Embryonic facial prominence (tissue), 1 donor: ENCODE data around the gene KRTAP19-3.
"Not testable (repeated sequence)": the region's sequence is repeated elsewhere in the genome, so short reads cannot be mapped to it uniquely, and the experiment has no call there.

ENCODE experiments used
- DNase-seq: peaks from one replicate; pipeline ENCODE4 v3.0.0-alpha.2; 2016; ENCODE audit errors: extremely low spot score

Gene KRTAP19-3

DNA sequence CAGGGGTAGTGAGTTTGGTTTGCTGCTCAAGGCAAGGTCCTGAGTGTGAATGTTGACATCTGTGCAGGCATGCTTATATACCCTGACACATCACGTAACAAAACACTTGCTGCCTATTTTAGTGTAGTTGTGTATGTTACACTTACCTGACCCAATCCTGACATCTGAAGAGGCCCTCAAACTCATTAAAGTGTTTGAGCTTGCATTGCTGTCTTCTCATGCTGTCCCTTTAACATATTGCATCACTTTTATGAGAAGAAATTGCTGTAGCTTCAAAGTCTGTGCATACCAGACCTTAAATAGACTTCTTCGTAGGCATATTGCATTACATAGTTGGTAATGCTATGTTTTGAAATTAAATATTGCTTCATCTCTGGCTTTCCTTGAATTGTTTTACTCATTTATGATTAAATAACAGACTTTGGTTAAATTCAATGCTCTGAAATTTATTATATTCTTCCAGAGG lies at the start of gene KRTAP19-3:
Gene KRTAP19-3, minus strand, starts transcription at position 51 of the 466 bp plus-strand sequence. CDS start 56 bp downstream, outside the sequence.
- DNase-seq, result no peak

DNA sequence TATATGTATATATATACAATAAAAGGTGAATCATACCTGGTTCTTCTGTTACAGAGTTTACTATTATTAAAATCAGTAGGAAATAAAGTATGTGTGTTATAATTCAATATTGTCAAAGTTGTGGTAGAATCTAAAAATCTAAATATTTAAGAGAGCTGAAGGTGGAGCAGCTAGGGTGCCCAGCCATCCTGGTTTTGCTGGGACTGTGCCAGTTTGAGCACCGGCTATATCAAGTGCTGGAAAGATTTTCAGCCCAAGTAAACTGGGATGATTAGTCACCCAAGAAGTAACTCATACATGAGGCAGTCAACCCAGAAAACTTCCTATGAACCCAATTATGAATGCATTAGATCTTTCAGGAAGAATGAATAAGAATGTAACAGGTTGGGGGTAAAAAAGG lies 27.1 kb upstream of the KRTAP19-3 start:
- no peak for DNase-seq

DNA sequence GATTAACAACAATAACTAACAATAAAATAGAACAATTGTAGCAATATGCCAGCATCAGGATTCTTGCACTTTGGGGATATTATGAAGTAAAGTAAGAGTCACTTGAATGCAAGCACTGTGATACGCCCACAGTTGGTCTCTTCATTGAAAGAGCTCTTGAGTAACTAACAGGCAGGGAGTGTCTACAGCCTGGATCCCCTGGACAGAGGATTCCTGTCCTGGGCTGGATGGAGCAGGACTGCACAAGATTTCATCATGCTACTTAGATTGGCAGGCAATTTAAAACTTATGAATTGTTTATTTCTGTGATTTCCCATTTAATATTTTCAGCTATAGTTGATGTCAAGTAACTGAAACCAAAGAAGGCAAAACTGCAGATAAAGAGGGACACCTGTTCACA lies 23.9 kb upstream of the KRTAP19-3 start:
- DNase-seq, result no peak

DNA sequence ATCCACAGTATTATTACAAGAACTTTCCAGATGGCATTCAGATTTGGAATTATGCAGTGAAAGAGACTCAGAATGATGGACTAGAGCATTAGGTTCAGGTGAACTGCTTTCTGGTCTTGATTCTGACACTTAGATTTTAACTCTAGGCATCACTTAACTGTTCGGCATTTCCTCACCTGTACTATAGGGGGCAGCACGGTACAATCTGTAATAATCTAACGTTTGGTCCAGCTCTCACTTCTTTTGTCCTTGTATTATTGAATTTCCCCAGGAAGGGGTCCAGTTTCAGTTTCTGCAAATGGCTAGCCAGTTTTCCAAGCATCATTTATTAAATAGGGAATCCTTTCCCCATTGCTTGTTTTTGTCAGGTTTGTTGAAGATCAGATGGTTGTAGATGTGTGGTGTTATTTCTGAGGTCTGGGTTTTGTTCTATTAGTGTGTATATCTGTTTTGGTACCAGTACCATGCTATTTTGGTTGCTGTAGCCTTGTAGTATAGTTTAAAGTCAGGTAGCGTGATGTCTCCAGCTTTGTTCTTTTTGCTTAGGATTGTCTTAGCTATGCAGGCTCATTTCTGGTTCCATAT lies 13.9 kb upstream of the KRTAP19-3 start:
- DNase-seq, result not testable (repeated sequence)

DNA sequence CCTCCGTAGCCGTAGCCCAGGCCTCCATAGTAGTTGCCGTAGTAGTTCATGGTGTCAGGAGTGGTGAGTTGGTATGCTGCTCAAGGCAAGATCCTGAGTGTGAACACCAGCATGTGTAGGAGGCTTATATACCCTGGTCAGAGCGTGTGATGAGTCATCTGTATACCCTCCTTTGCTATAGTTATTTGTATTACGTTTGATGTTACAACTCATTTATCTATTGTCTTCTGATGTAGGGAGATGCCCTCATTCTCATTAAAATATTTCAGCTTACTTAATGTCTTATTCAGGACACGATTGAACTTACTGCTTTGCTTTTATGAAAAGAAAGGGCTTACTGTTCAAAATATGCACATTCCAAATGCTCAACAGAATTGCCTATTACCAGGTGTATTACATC lies 10.2 kb upstream of the KRTAP19-3 start, which contains the start of gene KRTAP19-5:
Gene KRTAP19-5, minus strand, starts transcription at position 101 of the 400 bp plus-strand sequence. Its CDS starts 51 bp downstream, at position 50.
- DNase-seq, result no peak

DNA sequence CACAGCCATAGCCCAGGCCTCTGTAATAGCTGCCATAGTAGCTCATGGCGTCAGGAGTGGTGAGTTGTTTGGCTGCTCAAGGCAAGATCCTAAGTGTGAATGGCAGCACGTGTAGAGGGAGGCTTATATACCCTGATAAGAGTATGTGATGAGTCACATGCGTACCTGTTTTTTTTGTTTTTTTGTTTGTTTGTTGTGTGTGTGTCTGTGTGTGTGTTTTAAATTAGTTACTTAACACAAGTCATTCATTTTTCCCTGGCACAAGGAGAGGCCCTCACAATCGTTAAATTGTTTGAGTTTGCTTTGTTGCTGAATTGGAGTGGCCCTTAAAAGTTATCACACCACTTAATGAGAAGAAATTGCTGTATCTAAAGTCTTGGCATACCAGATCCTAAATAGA lies 5.3 kb upstream of the KRTAP19-3 start, which contains the start of gene KRTAP19-4:
Gene KRTAP19-4, minus strand, starts transcription at position 101 of the 400 bp plus-strand sequence. Its CDS starts 55 bp downstream, at position 46.
- no peak for DNase-seq

DNA sequence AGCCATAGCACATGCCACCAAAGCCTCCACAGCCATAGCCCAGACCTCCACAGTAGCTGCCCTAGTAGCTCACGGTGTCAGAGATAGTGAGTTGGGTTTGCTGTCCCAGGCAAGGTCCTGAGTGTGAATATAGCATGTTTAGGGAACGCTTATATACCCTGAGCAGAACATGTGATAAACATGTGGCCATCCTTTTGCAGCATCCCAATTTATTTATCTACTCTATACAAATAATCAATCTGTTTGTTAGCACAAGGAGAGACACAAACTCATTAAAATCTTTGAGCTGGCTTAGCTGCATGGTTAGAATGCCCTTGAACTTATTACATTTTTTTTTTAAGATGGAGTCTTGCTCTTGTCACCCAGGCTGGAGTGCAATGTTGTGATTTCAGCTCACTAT lies 4.5 kb downstream of the KRTAP19-3 start, which contains the start of gene KRTAP19-2:
Gene KRTAP19-2, minus strand, starts transcription at position 101 of the 400 bp plus-strand sequence. Its CDS starts 88 bp downstream, at position 13.
- no peak for DNase-seq

DNA sequence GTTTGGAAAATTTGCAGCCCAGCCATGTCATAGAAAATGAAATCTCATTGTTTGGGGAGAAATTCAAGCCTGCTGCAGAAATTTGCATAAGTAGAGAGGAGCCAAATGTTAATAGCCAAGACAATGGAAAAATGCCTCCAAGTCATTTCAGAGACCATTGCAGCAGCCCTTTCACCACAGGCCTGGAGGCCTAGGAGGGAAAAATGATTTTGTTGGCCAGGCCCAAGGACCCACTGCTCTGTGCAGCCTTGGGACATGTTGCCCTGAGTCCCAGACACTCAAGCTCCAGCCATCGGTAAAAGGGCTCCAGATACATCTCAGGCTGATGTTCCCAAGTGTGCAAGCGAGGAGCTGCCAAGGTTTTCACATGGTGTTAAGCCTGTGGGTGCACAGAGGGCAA lies 5.6 kb downstream of the KRTAP19-3 start:
- DNase-seq, result no peak

DNA sequence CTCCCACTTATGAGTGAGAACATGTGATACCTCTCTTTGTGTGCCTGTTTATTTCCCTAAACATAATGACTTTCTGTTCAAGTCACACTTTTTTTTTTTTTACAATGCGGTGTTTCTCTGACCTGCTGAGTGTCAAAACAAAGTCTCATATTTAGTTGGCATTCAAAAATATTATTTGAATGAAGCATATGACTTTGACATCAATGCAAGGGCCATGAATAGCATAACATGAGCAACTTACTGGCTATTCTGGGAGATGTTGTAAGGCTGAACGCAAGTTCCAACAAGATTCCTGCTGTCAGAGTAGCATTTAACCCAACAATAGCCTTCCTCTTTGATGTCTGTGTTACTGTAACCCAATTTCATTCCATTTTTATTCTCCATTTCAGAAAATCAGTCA lies 9.7 kb downstream of the KRTAP19-3 start:
- no peak for DNase-seq

DNA sequence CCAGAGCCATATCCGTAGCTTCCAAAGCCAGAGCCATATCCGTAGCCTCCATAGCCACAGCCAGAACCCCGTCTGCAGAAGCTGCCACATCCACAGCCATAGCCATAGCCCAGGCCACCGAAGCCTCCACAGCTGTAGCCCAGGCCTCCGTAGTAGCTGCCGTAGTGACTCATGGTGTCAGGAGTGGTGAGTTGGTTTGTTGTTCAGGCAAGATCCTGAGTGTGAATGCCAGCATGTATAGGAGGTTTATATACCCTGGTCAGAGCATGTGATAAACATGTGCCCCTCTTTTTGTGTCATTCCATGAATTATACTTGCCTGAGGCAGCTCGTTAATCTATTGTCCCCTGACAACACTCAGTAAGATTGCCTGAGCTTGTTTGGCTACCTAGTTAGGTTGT lies 11.7 kb downstream of the KRTAP19-3 start, which contains the start of gene KRTAP19-1:
Gene KRTAP19-1, minus strand, starts transcription at position 223 of the 400 bp plus-strand sequence. Its CDS starts 50 bp downstream, at position 173.
- DNase-seq, result no peak

DNA sequence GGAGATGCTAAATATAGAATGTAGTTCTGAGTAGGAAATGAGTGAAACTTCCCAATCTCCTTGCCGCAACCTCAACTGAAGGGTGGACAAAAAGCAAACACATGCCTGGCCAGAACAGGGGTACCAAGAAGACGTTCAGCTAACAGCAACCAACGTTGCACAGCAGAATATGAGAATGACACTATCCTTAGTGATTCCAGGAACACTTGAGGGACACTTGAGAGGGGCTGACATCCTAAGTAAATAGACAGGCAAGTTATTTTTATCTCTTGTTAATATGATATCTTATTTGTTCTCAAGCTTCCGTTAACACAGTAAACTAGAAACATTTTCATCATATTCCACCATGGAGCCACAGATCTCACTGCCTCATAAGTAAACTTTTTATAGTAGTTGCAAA lies 12.6 kb downstream of the KRTAP19-3 start:
- DNase-seq, result no peak

DNA sequence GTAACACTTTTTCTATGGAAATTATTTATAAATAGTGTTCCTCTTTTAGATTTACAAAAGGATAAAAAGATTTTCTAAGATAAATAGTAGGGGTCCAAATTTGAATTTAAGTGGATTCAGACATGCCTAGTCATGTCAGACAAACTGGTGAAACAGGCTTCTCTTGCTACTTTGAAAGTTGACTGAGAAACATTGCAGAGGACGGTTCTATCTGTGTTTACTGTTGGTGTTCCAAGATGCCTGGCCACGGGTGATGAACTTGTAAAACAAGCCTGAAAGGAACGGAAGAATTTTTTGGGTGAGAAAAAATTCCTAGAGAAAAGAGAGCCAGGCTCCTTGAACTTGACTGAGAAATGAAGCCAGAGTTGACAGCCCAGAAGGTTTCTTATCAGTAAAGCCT lies 13.8 kb downstream of the KRTAP19-3 start:
- DNase-seq, result no peak

DNA sequence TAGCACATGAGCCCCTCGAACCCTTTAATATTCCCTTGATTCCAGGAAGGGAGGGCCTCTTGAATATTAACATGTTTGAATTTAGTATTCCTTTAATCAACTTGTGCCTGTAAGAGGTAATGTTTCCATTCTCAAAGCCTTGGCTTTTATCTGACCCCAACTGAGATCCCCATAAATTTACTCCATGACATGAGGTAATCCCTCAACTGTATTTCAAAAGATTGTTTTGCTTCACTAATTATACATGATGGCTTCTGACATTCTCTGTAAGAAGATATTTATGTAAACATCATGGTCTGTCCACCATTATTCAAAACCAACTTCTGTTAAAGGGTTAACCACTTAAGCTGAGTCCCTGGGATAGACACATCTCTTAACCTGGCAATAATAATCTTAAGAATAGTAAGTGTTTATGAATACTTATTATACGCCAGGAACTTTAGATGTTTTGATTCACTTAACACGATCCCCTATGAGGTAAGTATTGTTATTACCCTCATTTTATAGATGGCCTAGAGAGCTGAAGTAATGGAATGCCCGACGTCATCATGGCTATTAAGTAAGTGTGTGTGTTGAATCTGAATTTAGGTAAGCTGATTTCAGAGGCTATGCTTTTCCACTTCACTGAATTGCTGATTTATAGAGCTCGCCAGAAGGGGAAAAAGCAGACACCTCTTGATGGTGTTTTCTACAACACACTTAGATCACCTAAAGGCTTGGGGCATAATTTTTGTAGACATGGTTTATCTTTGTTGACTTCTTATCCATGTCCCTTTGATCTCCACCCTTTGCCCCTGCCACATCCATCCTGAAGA lies 22.7 kb downstream of the KRTAP19-3 start:
- DNase-seq, result no peak

DNA sequence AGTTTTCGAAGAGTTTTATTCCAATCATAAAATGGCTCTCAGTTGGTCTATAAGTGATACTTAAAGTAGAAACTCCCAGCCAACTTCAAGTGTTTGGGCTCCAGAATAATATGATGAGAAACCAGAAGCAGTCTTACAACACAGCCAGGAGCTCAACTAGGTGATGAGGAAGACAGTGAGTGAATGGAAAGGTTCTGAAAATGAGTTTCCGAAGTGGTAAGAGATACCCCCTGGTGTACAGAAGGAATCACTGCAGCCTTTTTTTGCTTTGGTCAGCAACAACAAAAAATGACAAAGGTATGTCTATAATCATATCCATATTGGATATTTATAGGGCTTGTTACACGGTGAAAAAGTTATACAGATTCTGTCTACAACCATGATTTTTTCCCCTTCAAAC lies 28.1 kb downstream of the KRTAP19-3 start:
- no peak for DNase-seq

DNA sequence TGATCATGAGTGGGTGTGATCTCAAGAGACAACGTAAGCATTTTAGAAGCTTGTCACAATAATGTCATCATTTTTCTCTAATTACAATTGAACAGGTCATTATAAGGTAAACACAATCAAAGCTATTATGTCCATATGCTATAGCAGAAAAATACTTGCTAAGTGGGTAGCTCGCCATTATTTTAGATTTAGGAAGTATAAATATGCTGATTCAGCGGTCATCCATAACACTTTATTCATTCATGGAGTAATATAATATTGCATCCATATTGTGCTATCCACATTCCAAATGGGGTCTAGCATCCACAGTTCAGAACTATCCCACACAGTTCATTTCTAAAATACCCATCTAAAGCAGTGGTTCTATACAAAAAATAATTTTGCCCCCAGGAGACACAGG lies 43.3 kb downstream of the KRTAP19-3 start:
- no peak for DNase-seq

DNA sequence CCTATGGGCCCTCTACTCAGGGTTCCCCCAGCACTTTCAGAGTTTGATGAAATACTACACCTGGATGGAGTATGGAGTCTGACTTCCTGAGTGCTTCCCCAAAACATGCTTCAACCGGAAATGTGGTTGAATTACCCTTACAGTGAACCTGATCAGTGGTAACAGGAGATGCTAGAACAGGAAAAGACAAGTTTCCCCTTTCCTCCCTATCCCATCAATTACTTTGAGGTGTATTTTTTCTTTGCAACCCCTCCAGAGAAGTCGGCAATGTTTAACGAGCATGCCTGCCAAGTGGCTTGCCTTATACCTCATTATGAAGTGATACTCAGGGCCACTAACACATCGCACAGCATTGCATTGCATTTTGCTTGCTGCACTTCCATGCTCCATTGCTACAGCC lies 44.8 kb downstream of the KRTAP19-3 start:
- no peak for DNase-seq

DNA sequence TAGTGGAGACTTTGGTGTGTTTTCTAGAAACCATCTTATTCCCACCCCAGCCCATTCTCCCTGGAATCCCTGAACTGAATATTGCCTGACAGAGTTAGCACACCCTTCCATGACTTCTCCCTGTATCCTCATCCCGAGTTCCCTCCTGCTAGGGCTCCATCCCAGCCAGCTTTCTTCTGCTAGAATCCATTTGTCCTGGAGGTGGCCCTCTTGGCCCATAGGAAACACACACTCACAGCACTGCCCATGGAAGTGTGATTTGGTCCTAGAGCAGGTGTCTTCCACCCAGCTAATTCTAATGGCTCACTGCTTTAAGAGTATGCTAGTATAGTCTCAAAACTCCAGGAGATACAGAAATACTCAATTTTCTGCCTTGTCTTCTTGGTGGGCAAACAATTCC lies 47.6 kb downstream of the KRTAP19-3 start:
- no peak for DNase-seq

DNA sequence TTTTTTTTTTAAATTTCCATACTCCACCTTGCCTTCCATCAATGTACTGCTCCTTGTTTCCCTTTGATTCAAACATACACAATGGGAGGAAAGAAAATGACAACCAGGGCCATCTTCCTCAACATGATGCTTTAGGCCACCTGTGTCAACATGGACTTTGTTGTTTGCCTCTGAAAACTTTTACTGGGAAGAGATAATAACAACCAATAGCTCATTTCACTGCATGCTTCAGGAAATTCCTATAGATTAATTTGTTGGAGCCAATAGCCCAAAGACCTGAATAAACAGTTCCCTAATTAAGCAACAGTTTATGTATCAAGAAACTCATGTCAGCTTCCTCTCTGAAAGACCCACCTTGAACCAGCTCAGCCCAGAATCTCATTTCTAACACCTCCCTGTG lies 48.6 kb downstream of the KRTAP19-3 start:
- DNase-seq, result no peak
